ENCODE data around the gene BPIFB4. TPM values are rescaled to one million over a fixed set of nuclear protein-coding genes. Genes with fewer than 3 reads are reported as not detected.

BPIFB4 gene
- total and polyA plus RNA-seq, 9 of the 15 experiments (the other 6 are each of a cell fraction or from before 2014, with no cell fraction given): not detected

GRCh38 chr20:33034115-33034514, 45.3 kb upstream of the BPIFB4 start (continued):
- TF ChIP-seq EZH2 (IDR thresholded peaks at IDR 0.05; ENCODE audit: borderline replicate concordance, low read depth, low read length): no peak

- H3K4me2 ChIP-seq (ENCODE audit: insufficient read depth, low read length): no peak overlapping the region
- no peak overlapping the region for H3K4me3 ChIP-seq
- no TSS peak for BruUV-seq (replicated peaks)
- DNase-seq (ENCODE audit: extremely low read depth in 1 of 4, low spot score in 3 of 4) (no peak), FAIRE-seq (no peak), ATAC-seq (no peak)
- H3K9me1 ChIP-seq (ENCODE audit: control insufficient read depth, insufficient read depth, low read length): no peaks in the 10 kb centered on the region
- no peak overlapping the region for H3K27ac ChIP-seq (ENCODE audit: extremely low read depth, low read depth, low read length)
- 3% methylated on average over 6 of the region's 6 CpGs for WGBS (ENCODE audit: insufficient coverage, low coverage, missing lambda C conversion rate)
- H3K27me3 ChIP-seq (ENCODE audit: control insufficient read depth in 2 of 2, insufficient read depth in 2 of 2, low read length in 2 of 2): peaks cover 0 to 37% of the 10 kb centered on the region in 2 experiments; a peak in 2 of 5 replicates
- intact Hi-C loops (cut with micrococcal nuclease) (no loop called here), in situ Hi-C loops (cut with MboI) (no loop called here)
- no peaks in the 10 kb centered on the region; the same call in 1 of the 2 replicates for H4K20me1 ChIP-seq (replicated peaks; ENCODE audit: control insufficient read depth, insufficient read depth, low read length)
- no peak overlapping the region for H3K9ac ChIP-seq (ENCODE audit: insufficient read depth in 1 of 2, low read depth in 2 of 2, low read length in 2 of 2)
- no peaks in the 10 kb centered on the region for H3K36me3 ChIP-seq (ENCODE audit: control insufficient read depth, insufficient read depth, low read length)
- TF ChIP-seq ZNF445 (CRISPR knock-in tag; IDR thresholded peaks at IDR 0.05; ENCODE audit: low read depth) (no peak), MLLT1 (IDR thresholded peaks at IDR 0.05) (0 out of 4 replicates have a peak, but pooled peaks of 1 of the 2 experiments have one; percentile 34), ZBTB17 (CRISPR knock-in tag; IDR thresholded peaks at IDR 0.05) (peak; percentile 85)
- no peak overlapping the region for H2AFZ ChIP-seq (ENCODE audit: low read depth, low read length)
- no peaks in the 10 kb centered on the region for H3K9me3 ChIP-seq (replicated peaks; ENCODE audit: control insufficient read depth, insufficient read depth, low read depth, low read length)
- H3K79me2 ChIP-seq (ENCODE audit: control insufficient read depth, insufficient read depth, low read length): no peaks in the 10 kb centered on the region
- peaks cover 0 to 3% of the 10 kb centered on the region in 2 experiments; a peak in 1 of 5 replicates for H3K4me1 ChIP-seq (replicated peaks in 1 of 2; ENCODE audit: control insufficient read depth in 2 of 2, insufficient read depth in 2 of 2, low read length in 2 of 2)
- ChIA-PET CTCF (ENCODE audit: low intra/inter-chr PET ratio) (no interaction called here), POLR2A (interaction anchor here (1.1 to 1.2 kb wide), 2 partner anchors 39 to 45 kb away, joined by 3 read pairs; no protein-coding TSS in a partner anchor)
These were observed 44.4 kb upstream of the BPIFB4 start for GRCh38 chr20:33034901-33035492.

All from K562 (cell line).